ENCODE data around the gene RHEB. TPM values are rescaled to one million over a fixed set of nuclear protein-coding genes. Genes with fewer than 3 reads are reported as not detected.
"Not testable (repeated sequence)": the region's sequence is repeated elsewhere in the genome, so short reads cannot be mapped to it uniquely, and the experiment has no call there.

The RHEB gene
- total RNA-seq, 2 donors from 2014 or later = 44.9 to 91.0 TPM

- Histone ChIP-seq H3K9me3 (no peaks in the 10 kb centered on the region), H3K4me3 (peak overlapping the region; percentile 6 to 42), H3K27me3 (no peaks in the 10 kb centered on the region), H3K36me3 (replicated peaks in 1 of 2; ENCODE audit: insufficient read depth in 1 of 2, low read depth in 2 of 2) (no peaks in the 10 kb centered on the region), H3K27ac (peak overlapping the region; percentile 94 to 100 (median 98)), H3K4me1 (peaks cover 42% of the 10 kb centered on the region)
- ATAC-seq = peak; percentile 2
- WGBS, 2 donors = 10 to 17% methylated on average over 34 to 55 of the region's 55 CpGs
- peak in 1 of 3 donors; percentile 33 for TF ChIP-seq POLR2A (IDR thresholded peaks at IDR 0.05)
- TF ChIP-seq CTCF (IDR thresholded peaks at IDR 0.05) = no peak
- DNase-seq = peak; percentile 58 to 71 (median 70)
- intact Hi-C loops (cut with DNase I) = no loop called here
Measured at GRCh38 chr7:151520419-151521261, 945 bp upstream of the RHEB start.

GRCh38 chr7:151518947-151519764 is 539 bp downstream of the RHEB start:
- ATAC-seq = peak; percentile 73
- H3K4me3 ChIP-seq = peak overlapping the region; percentile 74 to 77
- 0 to 1% methylated on average over 18 to 61 of the region's 118 CpGs for WGBS, 2 donors
- peaks cover 45% of the 10 kb centered on the region for H3K4me1 ChIP-seq
- H3K36me3 ChIP-seq (replicated peaks in 1 of 2; ENCODE audit: insufficient read depth in 1 of 2, low read depth in 2 of 2); H3K27me3 ChIP-seq; H3K9me3 ChIP-seq; intact Hi-C loops (cut with DNase I): not testable (repeated sequence)
- peak overlapping the region; percentile 94 to 100 (median 98) for H3K27ac ChIP-seq
- peak; percentile 60 to 74 (median 66) for DNase-seq
- TF ChIP-seq CTCF (IDR thresholded peaks at IDR 0.05) (peak in 2 of 7 experiments; percentile 7 to 34), POLR2A (IDR thresholded peaks at IDR 0.05) (peak; percentile 76 to 84 (median 80))

GRCh38 chr7:151518105-151518946 is 1.4 kb downstream of the RHEB start:
- no peaks in the 10 kb centered on the region for H3K36me3 ChIP-seq (replicated peaks in 1 of 2; ENCODE audit: insufficient read depth in 1 of 2, low read depth in 2 of 2)
- H3K27ac ChIP-seq = peak overlapping the region; percentile 94 to 100 (median 98)
- peak in 2 of 7 experiments; percentile 5 to 9 for TF ChIP-seq CTCF (IDR thresholded peaks at IDR 0.05)
- peak in 2 of 3 donors; percentile 35 to 50 for TF ChIP-seq POLR2A (IDR thresholded peaks at IDR 0.05)
- peaks cover 45% of the 10 kb centered on the region for H3K4me1 ChIP-seq
- H3K9me3 ChIP-seq = no peaks in the 10 kb centered on the region
- no peaks in the 10 kb centered on the region for H3K27me3 ChIP-seq
- peak overlapping the region; percentile 23 to 74 for H3K4me3 ChIP-seq
- 0 to 1% methylated on average over 36 of the region's 36 CpGs for WGBS, 2 donors
- DNase-seq = peak; percentile 59 to 68 (median 63)
- intact Hi-C loops (cut with DNase I) = no loop called here
- ATAC-seq = no peak

- no peak for TF ChIP-seq POLR2A (IDR thresholded peaks at IDR 0.05)
- no peak for TF ChIP-seq CTCF (IDR thresholded peaks at IDR 0.05)
- ATAC-seq (no peak), DNase-seq (no peak)
- no peaks in the 10 kb centered on the region for H3K27me3 ChIP-seq
- peak overlapping the region in 1 of 2 donors; percentile 74 for H3K4me3 ChIP-seq
- WGBS, 2 donors = 30 to 40% methylated on average over 7 of the region's 7 CpGs
- H3K36me3 ChIP-seq (replicated peaks in 1 of 2; ENCODE audit: insufficient read depth in 1 of 2, low read depth in 2 of 2) = no peaks in the 10 kb centered on the region
- H3K9me3 ChIP-seq = no peaks in the 10 kb centered on the region
- intact Hi-C loops (cut with DNase I) = no loop called here
- peak overlapping the region; percentile 94 to 100 (median 98) for H3K27ac ChIP-seq
- H3K4me1 ChIP-seq = peaks cover 42% of the 10 kb centered on the region
Measured at GRCh38 chr7:151517601-151518104, 2.0 kb downstream of the RHEB start.

All from body of pancreas (tissue), 4 donors.